ENCODE results near the gene AGBL1.

GRCh38 chr15:86383611-86384010 is 303.9 kb downstream of the AGBL1 start:
- TF ChIP-seq POLR2AphosphoS5 (IDR thresholded peaks at IDR 0.05; ENCODE audit: low read depth, low read length) = no peak
- no peak for TF ChIP-seq POLR2A (IDR thresholded peaks at IDR 0.05; ENCODE audit: low read depth, low read length)

Measured in GM12892 (cell line).